CD4-positive, alpha-beta T cell treated with Interleukin-12 subunit alpha and Interleukin-12 subunit beta, for 1 hour (primary cell): ENCODE data around the gene INSYN1.

Source experiments
- DNase-seq: peaks from one replicate; pipeline ENCODE4 v3.0.0-alpha.2; 2020

Gene INSYN1

DNA sequence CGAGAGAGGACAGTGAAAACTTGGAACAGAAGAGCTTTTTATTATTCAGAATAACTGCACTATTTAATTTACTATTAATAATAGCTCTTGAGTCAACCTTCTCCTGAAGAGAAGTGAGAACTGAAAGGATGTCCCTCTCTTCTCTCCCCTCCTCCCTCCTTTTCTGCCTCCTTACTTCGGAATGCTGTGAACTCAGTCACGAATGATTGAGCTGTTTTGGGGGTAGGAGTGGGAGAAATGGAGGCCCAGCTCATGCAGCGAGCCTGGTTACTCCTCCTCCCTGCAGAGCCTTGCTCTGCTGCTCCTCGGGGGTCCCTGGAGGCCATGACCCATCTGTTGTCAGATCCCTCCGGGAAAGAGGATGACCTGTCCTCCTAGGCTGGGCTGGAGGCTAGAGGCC lies 20.3 kb upstream of the INSYN1 start:
- DNase-seq: no peak

GRCh38 chr15:73771385-73772045 lies 18.4 kb upstream of the INSYN1 start:
- DNase-seq: no peak

- no peak for DNase-seq
These were observed 16.9 kb upstream of the INSYN1 start for GRCh38 chr15:73770050-73770449.

- DNase-seq: no peak
These were observed 14.8 kb upstream of the INSYN1 start for GRCh38 chr15:73767806-73768501.

- DNase-seq: no peak
These were observed 13.4 kb upstream of the INSYN1 start for GRCh38 chr15:73766598-73766997.

DNA sequence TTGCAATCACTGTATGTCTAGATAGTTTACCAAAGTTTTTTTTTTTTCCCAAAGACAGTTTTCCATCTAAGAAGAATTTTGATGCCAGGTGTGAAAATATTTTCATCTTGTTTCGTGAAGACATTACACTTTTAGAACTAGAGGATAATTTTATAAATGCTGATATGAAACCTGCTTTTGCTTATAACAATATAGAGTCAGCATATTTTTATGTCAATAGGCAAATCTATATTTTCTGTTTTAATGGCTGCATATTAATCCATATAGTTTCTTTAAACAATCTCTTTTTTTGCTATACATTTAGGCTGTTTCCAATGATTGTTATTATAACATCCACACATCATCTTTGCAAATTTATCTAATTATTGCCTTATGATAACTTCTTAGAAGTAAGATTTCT lies 12.6 kb upstream of the INSYN1 start:
- no peak for DNase-seq

- DNase-seq: no peak
These were observed 10.8 kb upstream of the INSYN1 start for GRCh38 chr15:73763931-73764330.

- DNase-seq: no peak
These were observed 7.5 kb upstream of the INSYN1 start for GRCh38 chr15:73760330-73761329.

- DNase-seq: no peak
These were observed 5.3 kb upstream of the INSYN1 start for GRCh38 chr15:73758461-73758860.

DNA sequence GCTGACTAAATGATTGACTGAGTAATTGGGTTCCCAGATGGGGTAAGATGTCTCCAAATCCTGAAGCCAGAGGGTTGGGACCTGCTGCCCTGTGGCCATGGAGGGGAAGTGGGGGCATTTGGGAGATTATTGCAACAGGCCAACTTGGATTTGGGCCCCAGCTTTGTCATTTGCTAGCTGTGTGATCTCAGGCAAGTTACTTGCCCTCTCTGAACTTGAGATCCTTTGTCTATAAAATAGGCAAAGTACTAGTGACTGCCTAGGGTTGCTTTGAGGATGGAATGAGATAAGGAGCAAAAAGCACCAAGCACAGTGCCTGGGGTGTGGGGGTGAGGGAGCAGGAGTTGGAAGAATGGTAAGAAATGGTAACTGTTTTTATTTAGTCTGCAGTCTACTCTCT lies 4.4 kb upstream of the INSYN1 start:
- no peak for DNase-seq

DNA sequence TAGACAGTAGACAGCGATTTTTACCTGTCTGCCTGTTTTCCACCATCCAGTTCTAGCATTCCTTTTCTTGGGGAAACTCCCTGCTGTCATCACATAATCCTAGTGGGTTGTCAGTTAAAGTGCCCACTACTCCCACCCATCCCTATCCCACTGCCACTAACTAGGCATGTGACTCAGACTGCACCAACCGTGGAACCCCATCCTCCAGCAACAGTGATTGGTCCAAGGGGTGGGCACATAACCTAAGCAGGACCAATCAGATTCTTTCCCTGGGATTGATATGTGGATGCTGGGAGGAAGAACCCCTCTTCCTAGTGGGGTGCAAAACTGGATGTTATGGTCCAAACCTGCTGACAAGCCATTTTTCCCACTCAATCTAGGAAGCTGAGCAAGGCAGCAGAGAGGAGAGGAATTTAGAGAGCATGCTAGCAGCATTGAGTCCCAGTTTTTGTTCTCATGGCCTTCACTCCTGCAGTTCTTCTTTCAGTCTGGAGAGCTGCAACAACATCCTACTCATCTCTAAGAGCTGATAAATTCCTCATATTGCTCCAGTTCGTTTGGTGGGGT lies 3.9 kb upstream of the INSYN1 start:
- DNase-seq: no peak

DNA sequence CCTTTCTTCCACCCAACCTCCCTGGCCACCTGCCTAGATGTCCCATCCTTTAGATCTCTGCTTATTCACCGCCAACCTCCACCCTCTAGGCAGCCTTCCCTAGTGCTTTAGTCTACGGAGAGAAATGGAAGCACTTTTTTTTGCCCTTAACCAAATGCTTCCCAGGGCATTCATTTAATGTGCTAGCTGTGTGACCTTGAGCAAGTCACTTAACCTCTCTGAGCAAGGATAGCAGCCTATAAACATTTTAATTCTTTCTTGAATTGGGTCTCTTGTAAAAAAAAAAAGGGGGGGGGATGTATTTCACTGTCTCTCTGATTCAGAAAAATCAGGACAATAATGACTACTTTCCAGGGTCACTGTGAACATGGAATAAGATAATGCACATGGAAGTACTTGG lies 3.2 kb upstream of the INSYN1 start:
- no peak for DNase-seq

DNA sequence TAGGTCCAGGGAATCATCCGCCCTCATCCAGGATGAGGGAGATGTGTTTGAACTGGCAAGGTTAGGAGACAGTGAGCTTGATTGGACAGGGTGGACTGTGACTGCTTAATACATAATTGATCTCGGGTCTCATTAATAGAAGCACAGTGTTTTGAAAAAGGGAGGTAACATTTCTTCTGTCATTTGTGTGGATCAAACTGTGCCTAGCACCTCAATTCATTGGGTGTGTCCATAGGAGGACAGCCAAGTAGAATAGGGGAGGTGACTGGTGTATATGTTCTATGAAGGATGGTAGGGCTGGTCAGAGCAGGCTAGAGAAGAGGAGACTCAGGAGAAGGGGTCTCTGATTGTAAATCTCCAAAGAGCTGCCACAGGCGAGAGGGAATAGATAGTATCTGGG lies 2.8 kb upstream of the INSYN1 start:
- DNase-seq: no peak

GRCh38 chr15:73755481-73755880 lies 2.3 kb upstream of the INSYN1 start:
- DNase-seq: no peak

DNA sequence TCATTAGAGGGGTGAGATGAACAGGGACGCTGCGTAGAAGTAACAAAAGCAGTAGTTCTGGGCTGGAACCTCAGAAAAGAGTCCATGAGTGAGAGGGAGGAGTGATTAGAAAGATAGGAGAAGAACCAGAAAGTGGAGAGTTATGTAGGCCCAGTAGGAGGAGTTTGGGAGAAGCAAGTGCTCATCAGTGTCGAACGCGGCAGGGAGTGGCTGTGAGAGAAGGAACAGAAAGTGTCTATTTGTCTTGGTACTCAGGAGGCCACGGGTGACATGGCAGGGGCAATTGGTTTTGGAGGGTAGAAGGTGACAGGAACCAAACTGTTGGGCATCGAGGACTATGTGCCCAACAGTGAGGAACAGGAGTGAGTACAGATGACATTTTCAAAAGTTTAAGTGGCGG lies 1.3 kb upstream of the INSYN1 start:
- no peak for DNase-seq

- no peak for DNase-seq
These were observed 351 bp downstream of the INSYN1 start for GRCh38 chr15:73752806-73753193.

DNA sequence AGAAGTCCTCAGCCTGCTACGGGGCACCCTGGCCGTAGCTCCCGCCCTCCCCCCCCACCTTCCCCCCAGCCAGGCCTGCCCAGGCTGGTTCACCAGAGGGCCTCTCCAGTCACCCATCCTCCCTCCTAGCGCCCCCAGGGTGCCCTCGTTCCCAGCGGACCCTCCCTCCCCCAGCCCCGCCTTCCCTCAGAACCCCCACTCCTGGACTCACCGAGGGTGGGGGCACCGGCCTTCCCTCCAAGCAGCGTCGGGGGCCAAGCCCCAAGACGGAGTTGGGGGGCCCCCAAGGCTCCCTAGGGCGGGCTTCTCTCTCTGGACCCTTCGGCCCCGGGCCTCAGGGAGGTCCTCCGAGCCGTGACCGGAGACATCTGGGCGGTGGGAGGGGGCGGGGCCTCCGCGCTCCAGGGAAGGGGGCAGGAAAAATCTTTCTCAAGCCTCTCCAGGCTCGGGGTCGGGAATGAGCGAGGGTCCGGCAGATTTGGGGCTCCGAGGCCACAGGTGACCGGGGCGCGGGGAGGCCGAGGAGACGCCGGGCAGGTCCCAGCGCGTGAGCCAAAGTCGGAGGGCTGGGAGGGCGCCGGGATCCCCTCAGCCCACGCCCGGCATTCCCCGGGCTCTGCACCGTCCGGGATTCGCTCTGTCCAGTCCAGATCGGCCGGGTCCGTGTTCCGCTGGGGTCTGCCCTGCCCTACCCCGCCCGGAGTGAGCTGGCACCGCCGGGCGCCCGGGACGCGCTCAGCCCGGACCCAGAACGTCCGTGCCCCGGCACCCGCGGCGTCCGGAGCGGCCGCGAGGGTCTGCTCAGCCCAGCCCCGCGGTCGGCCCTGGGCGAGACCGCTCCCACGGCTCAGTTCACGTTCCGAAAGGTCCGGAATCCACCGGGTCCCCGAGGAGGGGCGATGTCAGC lies 999 bp downstream of the INSYN1 start:
- DNase-seq: no peak

GRCh38 chr15:73751511-73751898 lies 1.6 kb downstream of the INSYN1 start:
- DNase-seq: no peak

- DNase-seq: no peak
These were observed 2.2 kb downstream of the INSYN1 start for GRCh38 chr15:73750951-73751350.

DNA sequence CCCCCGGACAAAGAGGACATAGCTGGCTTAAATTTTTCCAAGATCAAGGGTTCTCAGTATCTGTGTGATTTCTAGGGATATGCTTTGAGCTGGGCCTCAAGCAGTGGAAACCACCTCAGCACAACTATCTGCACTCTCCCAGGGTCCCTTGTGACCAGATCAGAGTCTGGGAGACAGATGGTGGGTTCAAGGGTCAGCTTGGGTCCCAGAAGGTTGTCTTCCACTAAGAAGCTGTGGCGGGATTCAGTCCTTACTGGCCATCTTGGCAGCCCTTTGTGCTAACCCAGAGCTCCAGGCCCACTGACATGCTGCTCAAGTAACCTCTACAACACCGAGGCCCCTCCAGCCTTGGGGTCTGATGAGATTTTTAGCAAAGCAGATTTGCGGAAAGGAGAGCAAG lies 2.7 kb downstream of the INSYN1 start:
- DNase-seq: no peak

- DNase-seq: no peak
These were observed 3.2 kb downstream of the INSYN1 start for GRCh38 chr15:73749971-73750370.

DNA sequence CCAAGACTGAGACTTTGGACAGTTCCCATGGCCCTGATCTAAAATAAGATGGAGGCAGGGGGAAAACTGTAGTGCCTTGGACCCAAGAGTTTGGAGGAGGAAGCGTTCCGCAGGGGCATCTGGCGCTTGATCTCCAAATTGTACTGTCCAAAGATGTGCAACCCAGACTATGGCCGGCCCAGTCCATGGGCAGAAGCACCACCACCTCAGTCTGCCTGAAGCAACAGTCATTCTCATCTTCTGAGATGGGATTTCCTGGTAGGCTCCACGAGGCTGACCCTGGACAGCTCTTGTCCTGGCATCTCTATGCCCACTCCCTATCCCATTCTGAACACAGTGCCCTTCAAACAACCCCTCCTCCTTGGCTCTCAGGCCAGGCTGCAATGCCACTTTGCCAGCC lies 3.6 kb downstream of the INSYN1 start:
- DNase-seq: no peak
